H1 (cell line): ENCODE measurements around the gene PPP1R2. TPM values are rescaled to one million over a fixed set of nuclear protein-coding genes. Genes with fewer than 3 reads are reported as not detected.

Experiments
- BACH1 ChIP-seq: IDR thresholded peaks from 2 replicates; pipeline ENCODE4 v1.6.1; 2012; ENCODE audit warnings: low read length, improper control_type of control experiment
- CBX8 ChIP-seq: fragments of 300-800, 300-1000 bp; sonication (generic); IDR thresholded peaks from 2 replicates; pipeline ENCODE4 v1.7.1; 2016; ENCODE audit warnings: low read depth, low read length, borderline replicate concordance
- CHD7 ChIP-seq: fragments of 300-600 bp; sonication (generic); IDR thresholded peaks from 2 replicates; pipeline ENCODE4 v1.7.1; 2012; ENCODE audit warnings: low read length, moderate library complexity, mild to moderate bottlenecking, inconsistent platforms; ENCODE audit not compliant: insufficient replicate concordance
- CTCF ChIP-seq, 3 experiments: IDR thresholded peaks; 1 replicate in 2 of 3; 2 replicates in 1 of 3; pipeline versions ENCODE4 v1.5.1 to v1.6.1; 2011; ENCODE audit warnings: low read length in 3 of 3, mild to moderate bottlenecking in 3 of 3, inconsistent platforms in 2 of 3, low read depth in 1 of 3, moderate library complexity in 1 of 3; ENCODE audit not compliant: insufficient read depth in 1 of 3; ENCODE audit errors: control extremely low read depth in 1 of 3
- SP4 ChIP-seq: IDR thresholded peaks from 2 replicates; pipeline ENCODE4 v1.6.1; 2012; ENCODE audit warnings: low read length, inconsistent platforms
- TBP ChIP-seq: IDR thresholded peaks from 2 replicates; pipeline ENCODE4 v1.6.1; 2011; ENCODE audit warnings: low read depth, low read length, improper control_type of control experiment
- polyA plus RNA-seq, 7 experiments: library from polyadenylated mRNA; depleted of rRNA in 3 of 7; stranded (reverse) in 5 of 7; unstranded in 2 of 7; fragments of >200 nt in 5 of 7; fragments of 200-250 nt in 2 of 7; gene quantifications; 1 replicate in 5 of 7; 2 replicates in 1 of 7; 4 replicates in 1 of 7; pipeline versions ENCODE4 v1.2.1 to v1.2.3, GENCODE V29; 2011 to 2013; ENCODE audit warnings: missing spikeins in 2 of 7, mixed read lengths in 2 of 7
- total RNA-seq: library from RNA; stranded (reverse); fragmentation: NEBNext Ultra II Directional; extraction: Animal tissue kit (Norgen Biotek cat#: 25700); gene quantifications from 2 replicates; pipeline ENCODE4 v1.2.1, GENCODE V29; 2021

PPP1R2 gene
- total and polyA plus RNA-seq, 2 of the 8 experiments (the other 6 are each of a cell fraction or from before 2014, with no cell fraction given), result 14.0 to 26.5 TPM

- no peak for TF ChIP-seq CTCF (IDR thresholded peaks at IDR 0.05; ENCODE audit: control extremely low read depth in 1 of 3, insufficient read depth in 1 of 3, low read depth in 1 of 3, low read length in 3 of 3)
- TF ChIP-seq TBP, result no peak
- TF ChIP-seq CHD7, result no peak
- no peak for TF ChIP-seq BACH1
- no peak for TF ChIP-seq SP4
- TF ChIP-seq CBX8, result no peak
Measured at GRCh38 chr3:195475614-195476013, 67.5 kb downstream of the PPP1R2 start (continued).
